Activated naive CD4-positive, alpha-beta T cell (primary cell): ENCODE data around the gene KCNQ1OT1.
"Not testable (repeated sequence)": the region's sequence is repeated elsewhere in the genome, so short reads cannot be mapped to it uniquely, and the experiment has no call there.

Source experiments
- DNase-seq, 4 experiments: peaks; one replicate each; lab custom pipeline; 2025; lab: John Stamatoyannopoulos, UW

The KCNQ1OT1 gene

GRCh38 chr11:2652333-2653197, 47.2 kb downstream of the KCNQ1OT1 start:
- DNase-seq, result no peak

- no peak for DNase-seq
These were observed 47.9 kb downstream of the KCNQ1OT1 start for GRCh38 chr11:2651826-2652271.

GRCh38 chr11:2651054-2651617, 48.7 kb downstream of the KCNQ1OT1 start:
- no peak for DNase-seq

GRCh38 chr11:2650343-2650867, 49.4 kb downstream of the KCNQ1OT1 start:
- no peak for DNase-seq

- DNase-seq, result no peak
These were observed 49.9 kb downstream of the KCNQ1OT1 start for GRCh38 chr11:2649848-2650247.

GRCh38 chr11:2649400-2649799, 50.4 kb downstream of the KCNQ1OT1 start:
- DNase-seq, result no peak

GRCh38 chr11:2647953-2648352, 51.8 kb downstream of the KCNQ1OT1 start:
- DNase-seq, result no peak

GRCh38 chr11:2647167-2647566, 52.6 kb downstream of the KCNQ1OT1 start:
- DNase-seq, result no peak

GRCh38 chr11:2645779-2646118, 54.0 kb downstream of the KCNQ1OT1 start:
- no peak for DNase-seq

GRCh38 chr11:2644844-2645778, 54.7 kb downstream of the KCNQ1OT1 start:
- no peak for DNase-seq

- no peak for DNase-seq
These were observed 56.0 kb downstream of the KCNQ1OT1 start for GRCh38 chr11:2643746-2644145.

- no peak for DNase-seq
These were observed 58.2 kb downstream of the KCNQ1OT1 start for GRCh38 chr11:2641623-2642022.

GRCh38 chr11:2639763-2640162, 60.0 kb downstream of the KCNQ1OT1 start:
- DNase-seq, result not testable (repeated sequence)

- DNase-seq, result no peak
These were observed 68.6 kb downstream of the KCNQ1OT1 start for GRCh38 chr11:2631161-2631560.

- no peak for DNase-seq
These were observed 69.1 kb downstream of the KCNQ1OT1 start for GRCh38 chr11:2630679-2631078.

- DNase-seq, result no peak
These were observed 74.6 kb downstream of the KCNQ1OT1 start for GRCh38 chr11:2625183-2625582.

GRCh38 chr11:2621894-2622293, 77.9 kb downstream of the KCNQ1OT1 start:
- no peak for DNase-seq

- DNase-seq, result no peak
These were observed 86.8 kb downstream of the KCNQ1OT1 start for GRCh38 chr11:2612884-2613571.

- no peak for DNase-seq
These were observed 90.4 kb downstream of the KCNQ1OT1 start for GRCh38 chr11:2609345-2609744.

- DNase-seq, result no peak
These were observed 100.1 kb downstream of the KCNQ1OT1 start for GRCh38 chr11:2599561-2600189.

GRCh38 chr11:2595204-2595603, 104.6 kb downstream of the KCNQ1OT1 start:
- DNase-seq, result no peak
